HepG2 (cell line): ENCODE measurements around the gene TRMT112. TPM values are rescaled to one million over a fixed set of nuclear protein-coding genes. Genes with fewer than 3 reads are reported as not detected.
A peak's percentile ranks its signal among the peaks of the same experiment; 100 is the strongest.

Source experiments
- CBX5 ChIP-seq: sonication (generic); formaldehyde crosslinking; IDR thresholded peaks from 2 replicates; pipeline ENCODE4 v1.4.0; 2020; ENCODE audit warnings: missing genetic modification reagents, borderline replicate concordance
- ERF ChIP-seq: IDR thresholded peaks from 2 replicates; pipeline ENCODE4 v1.6.1; 2018; ENCODE audit warnings: missing biosample characterization, missing genetic modification reagents
- HCFC1 ChIP-seq: fragments of 150-350 bp; IDR thresholded peaks from 2 replicates; pipeline ENCODE4 v1.6.1; 2014; ENCODE audit warnings: low read depth, low read length
- HNF4A ChIP-seq: sonication (generic); formaldehyde crosslinking; IDR thresholded peaks from 2 replicates; pipeline ENCODE4 v1.4.0; 2020; ENCODE audit warnings: missing genetic modification reagents
- NFYB ChIP-seq: sonication (generic); formaldehyde crosslinking; IDR thresholded peaks from 2 replicates; pipeline ENCODE4 v1.4.0; 2020; ENCODE audit warnings: missing genetic modification reagents
- NR2F1 ChIP-seq, 2 experiments: fragments of 450-650 bp in 1 of 2; formaldehyde crosslinking in 1 of 2; IDR thresholded peaks; 2 replicates each; pipeline versions ENCODE4 v1.5.0 to v1.6.1; 2016 to 2020; ENCODE audit warnings: mild to moderate bottlenecking in 1 of 2, missing compliant biosample characterization in 1 of 2, missing genetic modification reagents in 1 of 2, moderate library complexity in 1 of 2
- NR2F2 ChIP-seq: IDR thresholded peaks from 2 replicates; pipeline ENCODE4 v1.6.1; 2012; ENCODE audit warnings: low read depth, inconsistent platforms, borderline replicate concordance
- RBM39 ChIP-seq: fragments of 200-400 bp; formaldehyde crosslinking; IDR thresholded peaks from one replicate; pipeline ENCODE4 v1.6.1; 2018; ENCODE audit warnings: antibody characterized with exemption, mild to moderate bottlenecking, low read depth, low read length; ENCODE audit not compliant: poor library complexity, severe bottlenecking
- ZNF543 ChIP-seq: sonication (generic); formaldehyde crosslinking; IDR thresholded peaks from 2 replicates; pipeline ENCODE4 v1.4.0; 2020; ENCODE audit warnings: mild to moderate bottlenecking, missing genetic modification reagents
- ZNF629 ChIP-seq: sonication (generic); formaldehyde crosslinking; conservative IDR thresholded peaks from 2 replicates; pipeline ENCODE4 v1.5.0; 2020; ENCODE audit warnings: missing genetic modification reagents
- ZNF687 ChIP-seq: sonication (generic); formaldehyde crosslinking; IDR thresholded peaks from 2 replicates; pipeline ENCODE4 v1.5.1; 2020; ENCODE audit warnings: mild to moderate bottlenecking, missing genetic modification reagents, moderate library complexity
- ZNF709 ChIP-seq: sonication (generic); formaldehyde crosslinking; IDR thresholded peaks from 2 replicates; pipeline ENCODE4 v1.5.0; 2020; ENCODE audit warnings: mild to moderate bottlenecking, missing genetic modification reagents
- ZSCAN22 ChIP-seq: sonication (generic); formaldehyde crosslinking; IDR thresholded peaks from 2 replicates; pipeline ENCODE4 v1.4.0; 2020; ENCODE audit warnings: mild to moderate bottlenecking, missing genetic modification reagents
- polyA plus RNA-seq, 8 experiments: library from polyadenylated mRNA; depleted of rRNA in 3 of 8; stranded (reverse) in 7 of 8; unstranded in 1 of 8; fragments of >200 nt; fragmentation: Illumina TruSeq in 4 of 8; extraction: Trizol in 4 of 8; gene quantifications; 2 replicates each; pipeline versions ENCODE4 v1.2.1 to v1.2.3, GENCODE V29; 2011 to 2016; ENCODE audit warnings: low read depth in 4 of 8, missing spikeins in 1 of 8, mixed read lengths in 1 of 8; ENCODE audit not compliant: insufficient read depth in 1 of 8
- total RNA-seq, 5 experiments: library from RNA; depleted of rRNA; stranded (reverse); fragments of >200 nt; fragmentation: Illumina TruSeq; extraction: Trizol; gene quantifications; 2 replicates each; pipeline ENCODE4 v1.2.3, GENCODE V29; 2016; ENCODE audit warnings: low read depth in 1 of 5
- TF ChIP-seq, protein P1 (sequence below): sonication (generic); IDR thresholded peaks from 2 replicates; pipeline ENCODE4 v1.6.1; 2016; ENCODE audit warnings: low read depth, borderline replicate concordance
- TF ChIP-seq, protein P2 (sequence below): sonication (generic); formaldehyde crosslinking; IDR thresholded peaks from 2 replicates; pipeline ENCODE4 v1.9.0; 2022; ENCODE audit warnings: missing genetic modification reagents, mild to moderate bottlenecking, borderline replicate concordance
- TF ChIP-seq, protein P3 (sequence below): sonication (generic); formaldehyde crosslinking; IDR thresholded peaks from 2 replicates; pipeline ENCODE4 v1.4.0; 2020; ENCODE audit warnings: mild to moderate bottlenecking, missing genetic modification reagents, borderline replicate concordance

TRMT112 gene
- total and polyA plus RNA-seq, 2 of the 13 experiments (the other 11 are each of a cell fraction or from before 2014, with no cell fraction given) = 186 to 409 TPM

DNA sequence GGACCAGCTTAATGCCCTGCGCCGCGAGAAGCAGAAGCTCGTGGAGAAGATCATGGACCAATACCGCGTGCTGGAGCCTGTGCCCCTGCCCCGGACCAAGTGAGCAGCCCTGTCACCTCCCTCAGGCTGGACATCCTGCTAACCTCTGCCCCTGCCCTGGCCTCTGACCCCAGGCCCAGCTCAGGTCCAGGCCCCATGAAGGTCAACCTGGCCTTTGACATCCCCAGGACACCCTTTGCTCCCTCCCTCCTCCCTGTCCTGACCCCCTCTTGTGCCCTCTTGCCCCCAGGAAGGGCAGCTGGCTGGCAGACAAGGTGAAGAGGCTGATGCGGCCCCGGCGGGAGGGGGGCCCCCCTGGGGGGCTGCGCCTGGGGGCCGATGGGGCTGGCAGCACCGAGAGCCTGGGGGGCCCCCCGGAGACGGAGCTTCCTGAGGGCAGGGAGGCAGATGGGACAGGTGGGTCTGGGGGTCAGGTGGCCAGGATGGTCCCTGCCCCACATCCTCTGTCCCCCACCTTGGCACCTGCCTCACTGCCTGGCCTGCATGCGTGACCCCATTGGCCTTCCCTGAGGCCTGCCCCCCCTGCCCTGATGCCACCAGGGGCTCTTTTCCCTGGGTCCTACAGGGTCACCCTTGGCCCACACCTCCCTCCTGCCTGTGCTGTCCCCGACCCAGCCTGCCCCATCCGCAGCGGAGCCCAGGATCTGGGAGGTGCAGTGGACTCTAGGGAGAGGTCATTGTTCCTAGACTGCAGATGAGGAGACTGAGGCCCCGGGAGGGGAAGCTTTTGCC is 36.6 kb upstream of the TRMT112 start (continued):
- TF ChIP-seq, protein P1, sequence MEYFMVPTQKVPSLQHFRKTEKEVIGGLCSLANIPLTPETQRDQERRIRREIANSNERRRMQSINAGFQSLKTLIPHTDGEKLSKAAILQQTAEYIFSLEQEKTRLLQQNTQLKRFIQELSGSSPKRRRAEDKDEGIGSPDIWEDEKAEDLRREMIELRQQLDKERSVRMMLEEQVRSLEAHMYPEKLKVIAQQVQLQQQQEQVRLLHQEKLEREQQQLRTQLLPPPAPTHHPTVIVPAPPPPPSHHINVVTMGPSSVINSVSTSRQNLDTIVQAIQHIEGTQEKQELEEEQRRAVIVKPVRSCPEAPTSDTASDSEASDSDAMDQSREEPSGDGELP = no peak
- TF ChIP-seq NR2F2 (peak; percentile 92), HCFC1 (no peak), ERF (CRISPR knock-in tag) (no peak), NFYB (CRISPR knock-in tag) (no peak), HNF4A (peak; percentile 71), ZSCAN22 (peak; percentile 91), NR2F1 (CRISPR knock-in tag; IDR thresholded peaks at IDR 0.05) (peak; percentile 35 to 80; a peak in 2 of 4 replicates), CBX5 (CRISPR knock-in tag) (no peak), ZNF687 (peak; percentile 50), ZNF629 (CRISPR knock-in tag) (peak; percentile 93), RBM39 (peak; percentile 20), ZNF709 (no peak), ZNF543 (no peak)
- TF ChIP-seq, protein P2, sequence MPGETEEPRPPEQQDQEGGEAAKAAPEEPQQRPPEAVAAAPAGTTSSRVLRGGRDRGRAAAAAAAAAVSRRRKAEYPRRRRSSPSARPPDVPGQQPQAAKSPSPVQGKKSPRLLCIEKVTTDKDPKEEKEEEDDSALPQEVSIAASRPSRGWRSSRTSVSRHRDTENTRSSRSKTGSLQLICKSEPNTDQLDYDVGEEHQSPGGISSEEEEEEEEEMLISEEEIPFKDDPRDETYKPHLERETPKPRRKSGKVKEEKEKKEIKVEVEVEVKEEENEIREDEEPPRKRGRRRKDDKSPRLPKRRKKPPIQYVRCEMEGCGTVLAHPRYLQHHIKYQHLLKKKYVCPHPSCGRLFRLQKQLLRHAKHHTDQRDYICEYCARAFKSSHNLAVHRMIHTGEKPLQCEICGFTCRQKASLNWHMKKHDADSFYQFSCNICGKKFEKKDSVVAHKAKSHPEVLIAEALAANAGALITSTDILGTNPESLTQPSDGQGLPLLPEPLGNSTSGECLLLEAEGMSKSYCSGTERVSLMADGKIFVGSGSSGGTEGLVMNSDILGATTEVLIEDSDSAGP (CRISPR knock-in tag) = peak; percentile 16; the same call in 1 of the 2 replicates
- TF ChIP-seq, protein P3, sequence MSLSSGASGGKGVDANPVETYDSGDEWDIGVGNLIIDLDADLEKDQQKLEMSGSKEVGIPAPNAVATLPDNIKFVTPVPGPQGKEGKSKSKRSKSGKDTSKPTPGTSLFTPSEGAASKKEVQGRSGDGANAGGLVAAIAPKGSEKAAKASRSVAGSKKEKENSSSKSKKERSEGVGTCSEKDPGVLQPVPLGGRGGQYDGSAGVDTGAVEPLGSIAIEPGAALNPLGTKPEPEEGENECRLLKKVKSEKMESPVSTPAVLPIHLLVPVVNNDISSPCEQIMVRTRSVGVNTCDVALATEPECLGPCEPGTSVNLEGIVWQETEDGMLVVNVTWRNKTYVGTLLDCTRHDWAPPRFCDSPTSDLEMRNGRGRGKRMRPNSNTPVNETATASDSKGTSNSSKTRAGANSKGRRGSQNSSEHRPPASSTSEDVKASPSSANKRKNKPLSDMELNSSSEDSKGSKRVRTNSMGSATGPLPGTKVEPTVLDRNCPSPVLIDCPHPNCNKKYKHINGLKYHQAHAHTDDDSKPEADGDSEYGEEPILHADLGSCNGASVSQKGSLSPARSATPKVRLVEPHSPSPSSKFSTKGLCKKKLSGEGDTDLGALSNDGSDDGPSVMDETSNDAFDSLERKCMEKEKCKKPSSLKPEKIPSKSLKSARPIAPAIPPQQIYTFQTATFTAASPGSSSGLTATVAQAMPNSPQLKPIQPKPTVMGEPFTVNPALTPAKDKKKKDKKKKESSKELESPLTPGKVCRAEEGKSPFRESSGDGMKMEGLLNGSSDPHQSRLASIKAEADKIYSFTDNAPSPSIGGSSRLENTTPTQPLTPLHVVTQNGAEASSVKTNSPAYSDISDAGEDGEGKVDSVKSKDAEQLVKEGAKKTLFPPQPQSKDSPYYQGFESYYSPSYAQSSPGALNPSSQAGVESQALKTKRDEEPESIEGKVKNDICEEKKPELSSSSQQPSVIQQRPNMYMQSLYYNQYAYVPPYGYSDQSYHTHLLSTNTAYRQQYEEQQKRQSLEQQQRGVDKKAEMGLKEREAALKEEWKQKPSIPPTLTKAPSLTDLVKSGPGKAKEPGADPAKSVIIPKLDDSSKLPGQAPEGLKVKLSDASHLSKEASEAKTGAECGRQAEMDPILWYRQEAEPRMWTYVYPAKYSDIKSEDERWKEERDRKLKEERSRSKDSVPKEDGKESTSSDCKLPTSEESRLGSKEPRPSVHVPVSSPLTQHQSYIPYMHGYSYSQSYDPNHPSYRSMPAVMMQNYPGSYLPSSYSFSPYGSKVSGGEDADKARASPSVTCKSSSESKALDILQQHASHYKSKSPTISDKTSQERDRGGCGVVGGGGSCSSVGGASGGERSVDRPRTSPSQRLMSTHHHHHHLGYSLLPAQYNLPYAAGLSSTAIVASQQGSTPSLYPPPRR (CRISPR knock-in tag) = 0 out of 2 replicates have a peak, but pooled peaks have one; percentile 40
